NOMO-1 (cell line): ENCODE results near the gene AGXT.

Experiments
- DNase-seq, 2 experiments: peaks; one replicate each; lab custom pipeline; 2025; ENCODE audit not compliant: unreplicated experiment in 2 of 2; lab: John Stamatoyannopoulos, UW

Gene AGXT

GRCh38 chr2:240925191-240925567 lies 56.6 kb downstream of the AGXT start:
- no peak for DNase-seq

- DNase-seq: no peak
These were observed 57.2 kb downstream of the AGXT start for GRCh38 chr2:240925568-240926515.

GRCh38 chr2:240926516-240927389 lies 58.1 kb downstream of the AGXT start:
- DNase-seq: no peak

- DNase-seq: no peak
These were observed 58.8 kb downstream of the AGXT start for GRCh38 chr2:240927390-240927781.

- DNase-seq: no peak
These were observed 60.1 kb downstream of the AGXT start for GRCh38 chr2:240928476-240929363.

- DNase-seq: no peak
These were observed 60.9 kb downstream of the AGXT start for GRCh38 chr2:240929364-240930095.
